HCT116 (cell line): ENCODE measurements around the gene AKT1. TPM values are rescaled to one million over a fixed set of nuclear protein-coding genes. Genes with fewer than 3 reads are reported as not detected.
A peak's percentile ranks its signal among the peaks of the same experiment; 100 is the strongest.

Source experiments
- ATAC-seq: fragments of 200-7000 bp; cut with Tn5 transposase; 2 replicates; pipeline ENCODE4 v1.9.1; 2020; ENCODE audit warnings: mild to moderate bottlenecking, moderate library complexity
- BruUV-seq: library from RNA; stranded (reverse); fragments of 400-500 nt; replicated peaks from 2 replicates; lab custom pipeline; 2021; lab: Mats Ljungman, UMichigan
- CTCF ChIA-PET: fragments of 300-600 bp; sonication (Branson Sonifier 250); formaldehyde crosslinking; loops from one replicate; lab custom pipeline; 2021; ENCODE audit warnings: antibody characterized with exemption; lab: Charles Lee
- POLR2A ChIA-PET: fragments of 300-600, 350-600 bp; sonication (Branson Sonifier 250); formaldehyde crosslinking; loops from one replicate; lab custom pipeline; 2021; ENCODE audit warnings: antibody characterized with exemption; lab: Charles Lee
- RAD21 ChIA-PET, 2 experiments: fragments of 300-600 bp; sonication (Branson Sonifier 250); formaldehyde crosslinking; loops; one replicate each; lab custom pipeline; 2023; ENCODE audit warnings: low total read pairs in 2 of 2; ENCODE audit not compliant: uncharacterized antibody in 2 of 2, unreplicated experiment in 2 of 2, low non-redundant PET in 1 of 2; lab: Charles Lee
- DNase-seq: peaks from one replicate; pipeline ENCODE4 v3.0.0-alpha.2; 2010; ENCODE audit warnings: low read depth, low spot score
- H2AFZ ChIP-seq: fragments of 200-600 bp; shearing (Covaris generic), sonication (generic); 2 replicates; pipeline ENCODE4 v1.6.1; 2017; ENCODE audit warnings: low read depth, mixed run types, mixed read lengths, antibody characterized with exemption, low read length; ENCODE audit not compliant: poor library complexity, severe bottlenecking
- H3K27ac ChIP-seq: 2 replicates; pipeline ENCODE4 v1.5.1; 2012; ENCODE audit warnings: low read depth, low read length
- H3K27me3 ChIP-seq: fragments of 200-600 bp; sonication (generic); 2 replicates; pipeline ENCODE4 v1.6.1; 2016; ENCODE audit warnings: mixed run types, low read length, mixed read lengths; ENCODE audit not compliant: insufficient read depth
- H3K36me3 ChIP-seq, 2 experiments: fragments of 200-500 bp in 1 of 2; fragments of 200-600 bp in 1 of 2; sonication (Bioruptor generic) in 1 of 2; sonication (generic) in 1 of 2; 2 replicates each; pipeline versions ENCODE4 v1.5.1 to v1.6.1; 2014 to 2016; ENCODE audit warnings: low read length in 2 of 2, inconsistent platforms in 1 of 2, mixed read lengths in 1 of 2, mixed run types in 1 of 2; ENCODE audit not compliant: insufficient read depth in 2 of 2, control insufficient read depth in 1 of 2
- H3K4me1 ChIP-seq, 2 experiments: fragments of 200-600 bp in 1 of 2; sonication (generic) in 1 of 2; 2 replicates each; pipeline versions ENCODE4 v1.5.1 to v1.6.1; 2012 to 2017; ENCODE audit warnings: low read length in 2 of 2, inconsistent platforms in 1 of 2, mild to moderate bottlenecking in 1 of 2, mixed read lengths in 1 of 2, mixed run types in 1 of 2, moderate library complexity in 1 of 2; ENCODE audit not compliant: insufficient read depth in 2 of 2, control insufficient read depth in 1 of 2
- H3K4me2 ChIP-seq: fragments of 200-600 bp; sonication (generic); 2 replicates; pipeline ENCODE4 v1.6.1; 2017; ENCODE audit warnings: mixed run types, low read length, mixed read lengths
- H3K4me3 ChIP-seq, 2 experiments: fragments of 200-600 bp in 1 of 2; sonication (generic) in 1 of 2; replicated peaks in 1 of 2; 2 replicates each; pipeline ENCODE4 v1.5.1; 2011 to 2016; ENCODE audit warnings: low read length in 2 of 2, control low read depth in 1 of 2, low read depth in 1 of 2, mild to moderate bottlenecking in 1 of 2, mixed read lengths in 1 of 2, mixed run types in 1 of 2
- H3K79me2 ChIP-seq: fragments of 200-600 bp; sonication (generic); 2 replicates; pipeline ENCODE4 v1.6.1; 2017; ENCODE audit warnings: mild to moderate bottlenecking, mixed run types, low read length, moderate library complexity, mixed read lengths; ENCODE audit not compliant: insufficient read depth
- H3K9ac ChIP-seq: fragments of 200-600 bp; sonication (generic); 2 replicates; pipeline ENCODE4 v1.6.1; 2016; ENCODE audit warnings: low read length, mixed read lengths
- H3K9me2 ChIP-seq: fragments of 200-600 bp; sonication (generic), shearing (Covaris generic); 2 replicates; pipeline ENCODE4 v1.6.1; 2017; ENCODE audit warnings: mixed run types, mild to moderate bottlenecking, moderate library complexity; ENCODE audit not compliant: insufficient read depth
- H3K9me3 ChIP-seq, 2 experiments: fragments of 200-500 bp in 1 of 2; fragments of 200-600 bp in 1 of 2; sonication (Bioruptor generic) in 1 of 2; sonication (generic) in 1 of 2; 2 replicates each; pipeline ENCODE4 v1.6.1; 2014 to 2017; ENCODE audit warnings: low read length in 2 of 2, mixed read lengths in 2 of 2, inconsistent platforms in 1 of 2, low read depth in 1 of 2, mild to moderate bottlenecking in 1 of 2, mixed run types in 1 of 2, moderate library complexity in 1 of 2; ENCODE audit not compliant: control insufficient read depth in 1 of 2, insufficient read depth in 1 of 2
- H4K20me1 ChIP-seq: fragments of 200-600 bp; sonication (generic), shearing (Covaris generic); 2 replicates; pipeline ENCODE4 v1.6.1; 2017; ENCODE audit warnings: mixed run types, mild to moderate bottlenecking, moderate library complexity; ENCODE audit not compliant: insufficient read depth
- POLR2A ChIP-seq: IDR thresholded peaks from 2 replicates; pipeline ENCODE4 v1.7.0; 2011; ENCODE audit warnings: borderline replicate concordance; ENCODE audit not compliant: insufficient read depth, insufficient read length; ENCODE audit errors: extremely low read depth
- POLR2AphosphoS5 ChIP-seq: IDR thresholded peaks from 2 replicates; pipeline ENCODE4 v1.6.1; 2011; ENCODE audit warnings: mild to moderate bottlenecking, low read depth, low read length, moderate library complexity
- REST ChIP-seq: IDR thresholded peaks from 2 replicates; pipeline ENCODE4 v1.6.1; 2012; ENCODE audit warnings: low read depth
- SRF ChIP-seq: IDR thresholded peaks from 2 replicates; pipeline ENCODE4 v1.6.1; 2012; ENCODE audit warnings: low read depth
- ZFX ChIP-seq: fragments of 450-650 bp; IDR thresholded peaks from 2 replicates; pipeline ENCODE4 v1.6.1; 2017
- ZNF274 ChIP-seq: fragments of 200-500 bp; sonication (Bioruptor generic); IDR thresholded peaks from 2 replicates; pipeline ENCODE4 v1.6.1; 2014; ENCODE audit warnings: mild to moderate bottlenecking, low read depth, low read length, inconsistent platforms
- intact Hi-C: fragments of 100-400 bp; cut with micrococcal nuclease; formaldehyde crosslinking; loops from 2 replicates; pipeline ENCODE4 v1.10.0; 2022
- total RNA-seq: library from RNA; stranded (reverse); gene quantifications from one replicate; pipeline ENCODE4 v1.2.1, GENCODE V29; 2021; ENCODE audit not compliant: unreplicated experiment

Gene AKT1
- total RNA-seq, 1 experiment from 2014 or later, result 152 TPM

- TF ChIP-seq POLR2A (no peak), ZFX (no peak), POLR2AphosphoS5 (0 out of 2 replicates have a peak, but pooled peaks have one; percentile 16), SRF (no peak), ZNF274 (no peak), REST (no peak)
- DNase-seq (no peak), ATAC-seq (no peak)
- H3K27me3 ChIP-seq, result no peaks in the 10 kb centered on the region
- H3K9me3 ChIP-seq, result no peaks in the 10 kb centered on the region
- peak overlapping the region; percentile 93; the same call in 1 of the 2 replicates for H3K27ac ChIP-seq
- H3K9ac ChIP-seq, result no peak overlapping the region
- POLR2A ChIA-PET, result no interaction called here
- no TSS peak for BruUV-seq
- no peak overlapping the region for H2AFZ ChIP-seq
- no peaks in the 10 kb centered on the region for H3K9me2 ChIP-seq
- peaks cover 19 to 35% of the 10 kb centered on the region in 2 experiments for H3K4me1 ChIP-seq
- intact Hi-C loops, result no loop called here
- no peak overlapping the region for H3K4me2 ChIP-seq
- RAD21 ChIA-PET, result interaction anchor here in 1 of 2 experiments (0.6 kb wide), 1 partner anchor 10 kb away, joined by 6 read pairs; no protein-coding TSS in a partner anchor
- no peaks in the 10 kb centered on the region for H4K20me1 ChIP-seq
- CTCF ChIA-PET, result no interaction called here
- no peak overlapping the region for H3K4me3 ChIP-seq
- H3K36me3 ChIP-seq, result peaks cover 8 to 12% of the 10 kb centered on the region in 2 experiments
- peaks cover 69% of the 10 kb centered on the region for H3K79me2 ChIP-seq
Measured at GRCh38 chr14:104792101-104792884, 3.3 kb downstream of the AKT1 start.
